PFSK-1 (cell line): ENCODE data around the gene BRAT1.

Experiments used
- FOXP2 ChIP-seq: optimal IDR thresholded peaks from 2 replicates; pipeline ENCODE3; 2011; ENCODE audit warnings: borderline replicate concordance, control low read depth, inconsistent platforms; ENCODE audit not compliant: insufficient read depth; ENCODE audit errors: extremely low read length, extremely low read depth
- POLR2AphosphoS5 ChIP-seq: IDR thresholded peaks from 2 replicates; pipeline ENCODE4 v1.6.1; 2012; ENCODE audit warnings: low read depth, mild to moderate bottlenecking, control low read depth, low read length, moderate library complexity
- REST ChIP-seq, 2 experiments: IDR thresholded peaks; 2 replicates each; pipeline versions ENCODE4 v1.6.1 to v1.8.0; 2011 to 2012; ENCODE audit warnings: low read depth in 2 of 2, low read length in 2 of 2, control low read depth in 1 of 2, inconsistent platforms in 1 of 2, mild to moderate bottlenecking in 1 of 2, moderate library complexity in 1 of 2; ENCODE audit not compliant: insufficient read depth in 1 of 2
- SIN3A ChIP-seq: IDR thresholded peaks from 2 replicates; pipeline ENCODE4 v1.6.1; 2012; ENCODE audit warnings: mild to moderate bottlenecking, low read length, moderate library complexity, borderline replicate concordance; ENCODE audit not compliant: insufficient read depth
- TAF1 ChIP-seq: IDR thresholded peaks from 2 replicates; pipeline ENCODE4 v1.6.1; 2012; ENCODE audit warnings: low read length, control low read depth, borderline replicate concordance; ENCODE audit not compliant: insufficient read depth

Gene BRAT1

GRCh38 chr7:2559283-2559950 is 4.1 kb upstream of the BRAT1 start:
- TF ChIP-seq POLR2AphosphoS5 (no peak), FOXP2 (no peak), REST (IDR thresholded peaks at IDR 0.05; ENCODE audit: insufficient read depth in 1 of 2, low read depth in 2 of 2, low read length in 2 of 2) (no peak), SIN3A (no peak), TAF1 (no peak)

- TF ChIP-seq FOXP2 (peak; percentile 87), SIN3A (peak; percentile 75; the same call in 1 of the 2 replicates), POLR2AphosphoS5 (no peak), REST (IDR thresholded peaks at IDR 0.05; ENCODE audit: insufficient read depth in 1 of 2, low read depth in 2 of 2, low read length in 2 of 2) (no peak), TAF1 (no peak)
These were observed 3.4 kb upstream of the BRAT1 start, which contains the start of gene IQCE for GRCh38 chr7:2558629-2559282. Gene IQCE (plus strand): TSS chr7:2558979. CDS start chr7:2559182, 203 bp downstream.

- no peak for TF ChIP-seq TAF1
- no peak for TF ChIP-seq SIN3A
- no peak for TF ChIP-seq FOXP2
- no peak for TF ChIP-seq POLR2AphosphoS5
- TF ChIP-seq REST (IDR thresholded peaks at IDR 0.05; ENCODE audit: insufficient read depth in 1 of 2, low read depth in 2 of 2, low read length in 2 of 2), result no peak
These were observed 638 bp downstream of the BRAT1 start for GRCh38 chr7:2554661-2555111.

GRCh38 chr7:2553831-2554581 is 1.3 kb downstream of the BRAT1 start:
- TF ChIP-seq SIN3A (no peak), TAF1 (no peak), POLR2AphosphoS5 (no peak), FOXP2 (no peak)

- TF ChIP-seq SIN3A (no peak), FOXP2 (no peak), POLR2AphosphoS5 (no peak), TAF1 (no peak), REST (IDR thresholded peaks at IDR 0.05; ENCODE audit: insufficient read depth in 1 of 2, low read depth in 2 of 2, low read length in 2 of 2) (no peak)
These were observed 2.2 kb downstream of the BRAT1 start for GRCh38 chr7:2553108-2553507.
